ENCODE results near the gene SUN2. TPM values are rescaled to one million over a fixed set of nuclear protein-coding genes. Genes with fewer than 3 reads are reported as not detected.

Gene SUN2
- total RNA-seq, 1 experiment from 2014 or later = 110 TPM

- no peak for DNase-seq (ENCODE audit: low read depth)
- in situ Hi-C loops (cut with HindIII; ENCODE audit: low pct_unique_long_range_greater_than_20kb, low sequenced_read_pairs) = no loop called here
These were observed 66.1 kb downstream of the SUN2 start for GRCh38 chr22:38689651-38690050.

DNA sequence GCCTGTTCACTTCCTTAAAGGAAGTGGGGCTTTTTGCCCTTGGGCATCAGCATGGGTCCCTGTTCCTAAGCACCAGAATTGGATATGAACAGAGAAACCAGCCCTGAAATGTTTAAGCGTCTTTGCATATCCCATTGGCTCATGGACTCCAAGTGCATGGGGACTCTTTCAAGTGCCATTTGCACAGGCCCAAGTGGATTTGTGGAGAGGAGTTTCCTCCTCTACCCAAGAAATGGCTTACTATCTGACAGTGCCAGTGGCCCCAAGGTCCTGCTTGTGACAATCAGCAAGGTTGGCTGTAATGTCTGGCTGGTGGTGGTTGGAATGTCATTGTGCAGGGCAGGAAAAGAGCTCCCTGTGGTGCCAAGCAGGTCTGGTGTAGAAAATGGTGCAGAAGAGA is 70.0 kb downstream of the SUN2 start:
- in situ Hi-C loops (cut with HindIII; ENCODE audit: low pct_unique_long_range_greater_than_20kb, low sequenced_read_pairs) = no loop called here

DNA sequence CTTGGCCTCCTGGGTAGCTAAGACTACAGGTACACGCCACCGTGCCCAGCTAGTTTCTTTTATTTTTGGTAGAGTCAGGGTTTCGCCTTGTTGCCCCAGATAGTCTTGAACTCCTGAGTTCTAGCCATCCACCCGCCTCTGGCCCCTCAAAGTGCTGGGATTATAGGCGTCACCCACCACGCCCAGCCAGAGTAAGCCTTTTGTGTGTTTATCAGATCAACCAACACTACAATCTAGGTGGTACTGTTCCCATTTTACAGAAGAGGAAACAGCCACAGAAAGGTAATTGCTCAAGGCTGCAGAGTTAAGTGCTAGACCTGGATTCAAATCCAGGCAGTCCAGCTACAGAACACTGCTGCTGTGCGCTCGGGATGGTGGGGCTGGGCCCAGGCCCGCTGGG is 70.9 kb downstream of the SUN2 start:
- DNase-seq (ENCODE audit: low read depth) = no peak
- in situ Hi-C loops (cut with HindIII; ENCODE audit: low pct_unique_long_range_greater_than_20kb, low sequenced_read_pairs) = no loop called here

More for the DNA sequence above, 70.0 kb downstream of the SUN2 start:
- DNase-seq (ENCODE audit: low read depth) = no peak

Other genes starting within 250 kb of the SUN2 start
- gene DDX17, start 249.7 kb downstream of the SUN2 start, total RNA-seq (2014; rRNA removed; shearing (Covaris generic); ENCODE audit: low replicate concordance) = 214 and 378 TPM in 2 replicates
- 2.5 and 19.8 TPM in 2 replicates for gene DMC1, start 185.8 kb downstream of the SUN2 start, total RNA-seq (2014; rRNA removed; shearing (Covaris generic); ENCODE audit: low replicate concordance)
- gene FAM227A, start 99.6 kb downstream of the SUN2 start, total RNA-seq (2014; rRNA removed; shearing (Covaris generic); ENCODE audit: low replicate concordance) = 0.24 and 2.3 TPM in 2 replicates
- 45.1 and 84.5 TPM in 2 replicates for gene CBY1, start 99.4 kb downstream of the SUN2 start, total RNA-seq (2014; rRNA removed; shearing (Covaris generic); ENCODE audit: low replicate concordance)
- gene TOMM22, start 74.0 kb downstream of the SUN2 start, total RNA-seq (2014; rRNA removed; shearing (Covaris generic); ENCODE audit: low replicate concordance) = 124 and 162 TPM in 2 replicates
- gene JOSD1, start 55.1 kb downstream of the SUN2 start, total RNA-seq (2014; rRNA removed; shearing (Covaris generic); ENCODE audit: low replicate concordance) = 88.1 and 113 TPM in 2 replicates
- 14.0 and 19.3 TPM in 2 replicates for gene GTPBP1, start 50.1 kb downstream of the SUN2 start, total RNA-seq (2014; rRNA removed; shearing (Covaris generic); ENCODE audit: low replicate concordance)
- 48.0 and 49.9 TPM in 2 replicates for gene DNAL4, start 38.1 kb upstream of the SUN2 start, total RNA-seq (2014; rRNA removed; shearing (Covaris generic); ENCODE audit: low replicate concordance)
- gene NPTXR, start 88.0 kb upstream of the SUN2 start, total RNA-seq (2014; rRNA removed; shearing (Covaris generic); ENCODE audit: low replicate concordance) = 6.2 and 6.7 TPM in 2 replicates
- gene CBX6, start 116.2 kb upstream of the SUN2 start, total RNA-seq (2014; rRNA removed; shearing (Covaris generic); ENCODE audit: low replicate concordance) = 59.5 and 63.9 TPM in 2 replicates
- gene APOBEC3A, start 201.6 kb upstream of the SUN2 start, total RNA-seq (2014; rRNA removed; shearing (Covaris generic); ENCODE audit: low replicate concordance) = not detected in 2 replicates
- gene APOBEC3B, start 226.3 kb upstream of the SUN2 start, total RNA-seq (2014; rRNA removed; shearing (Covaris generic); ENCODE audit: low replicate concordance) = 19.1 and 20.1 TPM in 2 replicates

All from Caki2 (cell line).